ENCODE results near the gene TLL1. TPM values are rescaled to one million over a fixed set of nuclear protein-coding genes. Genes with fewer than 3 reads are reported as not detected.

The TLL1 gene
- total and polyA plus RNA-seq, 2 of the 13 experiments (the other 11 are each of a cell fraction or from before 2014, with no cell fraction given), result not detected

DNA sequence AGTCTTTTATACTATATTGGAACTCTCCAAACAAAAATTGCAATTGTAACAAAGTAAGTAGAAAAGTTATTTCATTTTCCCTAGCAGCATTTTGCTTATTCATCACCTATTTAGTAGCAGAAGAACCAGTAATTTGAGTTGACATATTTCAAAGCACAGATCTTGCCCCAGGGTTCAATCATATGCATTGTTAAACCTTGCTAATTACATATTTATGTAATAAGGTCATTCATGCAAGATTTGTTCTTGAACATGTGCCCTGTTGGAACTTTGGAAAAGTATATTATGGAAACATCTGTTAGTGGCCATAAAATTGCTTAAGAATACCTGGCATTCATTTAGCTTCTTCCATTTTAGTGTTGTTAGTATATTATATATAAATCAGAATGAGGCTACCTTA, 191.7 kb downstream of the TLL1 start (continued):
- no peak for TF ChIP-seq RORA (CRISPR knock-in tag; IDR thresholded peaks at IDR 0.05)
- TF ChIP-seq ZNF841 (CRISPR knock-in tag; IDR thresholded peaks at IDR 0.05; ENCODE audit: borderline replicate concordance), result no peak
- TF ChIP-seq, protein P1, sequence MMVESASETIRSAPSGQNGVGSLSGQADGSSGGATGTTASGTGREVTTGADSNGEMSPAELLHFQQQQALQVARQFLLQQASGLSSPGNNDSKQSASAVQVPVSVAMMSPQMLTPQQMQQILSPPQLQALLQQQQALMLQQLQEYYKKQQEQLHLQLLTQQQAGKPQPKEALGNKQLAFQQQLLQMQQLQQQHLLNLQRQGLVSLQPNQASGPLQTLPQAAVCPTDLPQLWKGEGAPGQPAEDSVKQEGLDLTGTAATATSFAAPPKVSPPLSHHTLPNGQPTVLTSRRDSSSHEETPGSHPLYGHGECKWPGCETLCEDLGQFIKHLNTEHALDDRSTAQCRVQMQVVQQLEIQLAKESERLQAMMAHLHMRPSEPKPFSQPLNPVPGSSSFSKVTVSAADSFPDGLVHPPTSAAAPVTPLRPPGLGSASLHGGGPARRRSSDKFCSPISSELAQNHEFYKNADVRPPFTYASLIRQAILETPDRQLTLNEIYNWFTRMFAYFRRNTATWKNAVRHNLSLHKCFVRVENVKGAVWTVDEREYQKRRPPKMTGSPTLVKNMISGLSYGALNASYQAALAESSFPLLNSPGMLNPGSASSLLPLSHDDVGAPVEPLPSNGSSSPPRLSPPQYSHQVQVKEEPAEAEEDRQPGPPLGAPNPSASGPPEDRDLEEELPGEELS (CRISPR knock-in tag; IDR thresholded peaks at IDR 0.05), result no peak
- TF ChIP-seq RFX1 (IDR thresholded peaks at IDR 0.05), result no peak
- TF ChIP-seq SATB2 (CRISPR knock-in tag; IDR thresholded peaks at IDR 0.05), result no peak
- TF ChIP-seq, protein P2, sequence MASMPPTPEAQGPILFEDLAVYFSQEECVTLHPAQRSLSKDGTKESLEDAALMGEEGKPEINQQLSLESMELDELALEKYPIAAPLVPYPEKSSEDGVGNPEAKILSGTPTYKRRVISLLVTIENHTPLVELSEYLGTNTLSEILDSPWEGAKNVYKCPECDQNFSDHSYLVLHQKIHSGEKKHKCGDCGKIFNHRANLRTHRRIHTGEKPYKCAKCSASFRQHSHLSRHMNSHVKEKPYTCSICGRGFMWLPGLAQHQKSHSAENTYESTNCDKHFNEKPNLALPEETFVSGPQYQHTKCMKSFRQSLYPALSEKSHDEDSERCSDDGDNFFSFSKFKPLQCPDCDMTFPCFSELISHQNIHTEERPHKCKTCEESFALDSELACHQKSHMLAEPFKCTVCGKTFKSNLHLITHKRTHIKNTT (CRISPR knock-in tag; IDR thresholded peaks at IDR 0.05), result no peak
- no peak for TF ChIP-seq TARDBP (CRISPR knock-in tag; IDR thresholded peaks at IDR 0.05)

- H3K79me2 ChIP-seq (ENCODE audit: insufficient read depth, low read length), result no peaks in the 10 kb centered on the region
- DNase-seq (ENCODE audit: low spot score), result no peak
- no peak for FAIRE-seq
- in situ Hi-C loops (cut with HindIII; ENCODE audit: extremely low pct_ligation_motif_present, low pct_unique_long_range_greater_than_20kb) (no loop called here), intact Hi-C loops (cut with micrococcal nuclease; ENCODE audit: unreplicated experiment) (no loop called here)
- no TSS peak for BruUV-seq (replicated peaks)
- H3K9me3 ChIP-seq (ENCODE audit: low read length), result no peaks in the 10 kb centered on the region
- H3K4me1 ChIP-seq (ENCODE audit: insufficient read depth, low read length), result no peaks in the 10 kb centered on the region
- no peak overlapping the region for H3K4me3 ChIP-seq (replicated peaks in 1 of 3; ENCODE audit: insufficient read depth in 1 of 3, low read depth in 2 of 3, low read length in 3 of 3)
- no peak for ATAC-seq
- WGBS (ENCODE audit: low lambda C conversion rate), result 32% methylated on average over 2 of the region's 2 CpGs
- ChIA-PET CTCF (ENCODE audit: low intra/inter-chr PET ratio, low total read pairs) (no interaction called here), POLR2A (no interaction called here)
- no peaks in the 10 kb centered on the region for H4K20me1 ChIP-seq (ENCODE audit: insufficient read depth, low read length)
- no peak overlapping the region for H3K4me2 ChIP-seq (ENCODE audit: low read depth, low read length)
- H3K27ac ChIP-seq (ENCODE audit: extremely low read length, insufficient read depth, low read length), result no peak overlapping the region
- no peaks in the 10 kb centered on the region for H3K36me3 ChIP-seq (replicated peaks in 1 of 2; ENCODE audit: control insufficient read depth in 1 of 2, insufficient read depth in 2 of 2, low read length in 2 of 2)
- no peak overlapping the region for H3K9ac ChIP-seq (ENCODE audit: insufficient read depth, low read depth, low read length)
- H3K27me3 ChIP-seq (ENCODE audit: control insufficient read depth in 1 of 2, insufficient read depth in 2 of 2, low read length in 2 of 2), result no peaks in the 10 kb centered on the region
- no peak overlapping the region for H2AFZ ChIP-seq (ENCODE audit: low read length)
- no peak for TF ChIP-seq ZBTB3 (CRISPR knock-in tag; IDR thresholded peaks at IDR 0.05; ENCODE audit: borderline replicate concordance, low read depth)
- no peak for TF ChIP-seq ZNF703 (CRISPR knock-in tag; IDR thresholded peaks at IDR 0.05; ENCODE audit: borderline replicate concordance)
- TF ChIP-seq HHEX (CRISPR knock-in tag; IDR thresholded peaks at IDR 0.05), result no peak
- TF ChIP-seq RFXANK (CRISPR knock-in tag; IDR thresholded peaks at IDR 0.05), result no peak
- TF ChIP-seq LCORL (IDR thresholded peaks at IDR 0.05), result no peak
- no peak for TF ChIP-seq LCORL (CRISPR knock-in tag; IDR thresholded peaks at IDR 0.05)
- TF ChIP-seq, protein P3, sequence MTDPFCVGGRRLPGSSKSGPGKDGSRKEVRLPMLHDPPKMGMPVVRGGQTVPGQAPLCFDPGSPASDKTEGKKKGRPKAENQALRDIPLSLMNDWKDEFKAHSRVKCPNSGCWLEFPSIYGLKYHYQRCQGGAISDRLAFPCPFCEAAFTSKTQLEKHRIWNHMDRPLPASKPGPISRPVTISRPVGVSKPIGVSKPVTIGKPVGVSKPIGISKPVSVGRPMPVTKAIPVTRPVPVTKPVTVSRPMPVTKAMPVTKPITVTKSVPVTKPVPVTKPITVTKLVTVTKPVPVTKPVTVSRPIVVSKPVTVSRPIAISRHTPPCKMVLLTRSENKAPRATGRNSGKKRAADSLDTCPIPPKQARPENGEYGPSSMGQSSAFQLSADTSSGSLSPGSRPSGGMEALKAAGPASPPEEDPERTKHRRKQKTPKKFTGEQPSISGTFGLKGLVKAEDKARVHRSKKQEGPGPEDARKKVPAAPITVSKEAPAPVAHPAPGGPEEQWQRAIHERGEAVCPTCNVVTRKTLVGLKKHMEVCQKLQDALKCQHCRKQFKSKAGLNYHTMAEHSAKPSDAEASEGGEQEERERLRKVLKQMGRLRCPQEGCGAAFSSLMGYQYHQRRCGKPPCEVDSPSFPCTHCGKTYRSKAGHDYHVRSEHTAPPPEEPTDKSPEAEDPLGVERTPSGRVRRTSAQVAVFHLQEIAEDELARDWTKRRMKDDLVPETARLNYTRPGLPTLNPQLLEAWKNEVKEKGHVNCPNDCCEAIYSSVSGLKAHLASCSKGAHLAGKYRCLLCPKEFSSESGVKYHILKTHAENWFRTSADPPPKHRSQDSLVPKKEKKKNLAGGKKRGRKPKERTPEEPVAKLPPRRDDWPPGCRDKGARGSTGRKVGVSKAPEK (CRISPR knock-in tag; IDR thresholded peaks at IDR 0.05; ENCODE audit: borderline replicate concordance), result no peak
- no peak for TF ChIP-seq ZNF841 (CRISPR knock-in tag; IDR thresholded peaks at IDR 0.05; ENCODE audit: borderline replicate concordance)
- no peak for TF ChIP-seq KMT2A (CRISPR knock-in tag; IDR thresholded peaks at IDR 0.05)
- TF ChIP-seq SAP130 (CRISPR knock-in tag; IDR thresholded peaks at IDR 0.05; ENCODE audit: low read depth), result no peak
- no peak for TF ChIP-seq ZNF543 (CRISPR knock-in tag; IDR thresholded peaks at IDR 0.05)
- TF ChIP-seq, protein P4, sequence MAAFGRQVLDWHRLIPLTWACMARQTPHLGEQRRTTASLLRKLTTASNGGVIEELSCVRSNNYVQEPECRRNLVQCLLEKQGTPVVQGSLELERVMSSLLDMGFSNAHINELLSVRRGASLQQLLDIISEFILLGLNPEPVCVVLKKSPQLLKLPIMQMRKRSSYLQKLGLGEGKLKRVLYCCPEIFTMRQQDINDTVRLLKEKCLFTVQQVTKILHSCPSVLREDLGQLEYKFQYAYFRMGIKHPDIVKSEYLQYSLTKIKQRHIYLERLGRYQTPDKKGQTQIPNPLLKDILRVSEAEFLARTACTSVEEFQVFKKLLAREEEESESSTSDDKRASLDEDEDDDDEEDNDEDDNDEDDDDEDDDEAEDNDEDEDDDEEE (CRISPR knock-in tag; IDR thresholded peaks at IDR 0.05), result no peak
Measured at GRCh38 chr4:166065324-166065723, 192.3 kb downstream of the TLL1 start.

Measured in HepG2 (cell line).